GM19452 (cell line): ENCODE data around the gene GLDC.
A peak's percentile ranks its signal among the peaks of the same experiment; 100 is the strongest.
"Not testable (repeated sequence)": the region's sequence is repeated elsewhere in the genome, so short reads cannot be mapped to it uniquely, and the experiment has no call there.

Source experiments
- ATAC-seq: cut with Tn5 transposase; IDR thresholded peaks from one replicate; pipeline ENCODE4 v1.9.1; 2021; ENCODE audit not compliant: unreplicated experiment

Gene GLDC

GRCh38 chr9:6622784-6623183 lies 22.7 kb downstream of the GLDC start:
- ATAC-seq = not testable (repeated sequence)

GRCh38 chr9:6620796-6621195 lies 24.7 kb downstream of the GLDC start:
- no peak for ATAC-seq

- no peak for ATAC-seq
These were observed 25.2 kb downstream of the GLDC start for GRCh38 chr9:6620353-6620752.

GRCh38 chr9:6619909-6620308 lies 25.6 kb downstream of the GLDC start:
- no peak for ATAC-seq

GRCh38 chr9:6616951-6617602 lies 28.5 kb downstream of the GLDC start:
- no peak for ATAC-seq

- ATAC-seq = no peak
These were observed 31.0 kb downstream of the GLDC start for GRCh38 chr9:6614489-6614888.

GRCh38 chr9:6611865-6612264 lies 33.7 kb downstream of the GLDC start:
- no peak for ATAC-seq

- no peak for ATAC-seq
These were observed 35.5 kb downstream of the GLDC start for GRCh38 chr9:6610073-6610472.

GRCh38 chr9:6609497-6610016 lies 36.0 kb downstream of the GLDC start:
- no peak for ATAC-seq

- ATAC-seq = peak; percentile 89
These were observed 40.3 kb downstream of the GLDC start for GRCh38 chr9:6605202-6605601.

GRCh38 chr9:6600426-6600825 lies 45.1 kb downstream of the GLDC start:
- no peak for ATAC-seq

GRCh38 chr9:6600006-6600405 lies 45.5 kb downstream of the GLDC start:
- no peak for ATAC-seq

GRCh38 chr9:6598249-6598725 lies 47.2 kb downstream of the GLDC start:
- peak; percentile 96 for ATAC-seq

GRCh38 chr9:6592791-6593190 lies 52.7 kb downstream of the GLDC start:
- ATAC-seq = no peak

GRCh38 chr9:6592231-6592630 lies 53.3 kb downstream of the GLDC start:
- no peak for ATAC-seq

- no peak for ATAC-seq
These were observed 54.7 kb downstream of the GLDC start for GRCh38 chr9:6590772-6591384.

- no peak for ATAC-seq
These were observed 55.2 kb downstream of the GLDC start for GRCh38 chr9:6590334-6590733.

- ATAC-seq = no peak
These were observed 60.5 kb downstream of the GLDC start for GRCh38 chr9:6584881-6585597.

- no peak for ATAC-seq
These were observed 64.3 kb downstream of the GLDC start for GRCh38 chr9:6581253-6581652.

- ATAC-seq = no peak
These were observed 65.9 kb downstream of the GLDC start for GRCh38 chr9:6579613-6580012.

GRCh38 chr9:6576987-6577386 lies 68.5 kb downstream of the GLDC start:
- no peak for ATAC-seq
